RWPE1 (cell line): ENCODE results near the gene ZNF668.

Experiments used
- CTCF ChIA-PET: fragments of 350-600 bp; sonication (Branson Sonifier 250); formaldehyde crosslinking; extraction: SDS; loops from one replicate; lab custom pipeline; 2021; lab: Yijun Ruan, JAX
- POLR2A ChIA-PET: fragments of 400-600 bp; formaldehyde crosslinking; extraction: SDS; loops from one replicate; lab custom pipeline; 2020; ENCODE audit warnings: antibody characterized with exemption; ENCODE audit not compliant: low non-redundant PET; lab: Yijun Ruan, JAX
- DNase-seq: peaks from one replicate; pipeline ENCODE4 v3.0.0; 2012; ENCODE audit warnings: low spot score
- H3K27ac ChIP-seq: fragments of 450-650 bp; 2 replicates; pipeline ENCODE4 v1.5.1; 2017
- TF ChIP-seq, protein P1 (sequence below): fragments of 450-650 bp; conservative IDR thresholded peaks from 2 replicates; pipeline ENCODE4 v1.5.1; 2017; ENCODE audit warnings: low read depth, mild to moderate bottlenecking

ZNF668 gene

DNA sequence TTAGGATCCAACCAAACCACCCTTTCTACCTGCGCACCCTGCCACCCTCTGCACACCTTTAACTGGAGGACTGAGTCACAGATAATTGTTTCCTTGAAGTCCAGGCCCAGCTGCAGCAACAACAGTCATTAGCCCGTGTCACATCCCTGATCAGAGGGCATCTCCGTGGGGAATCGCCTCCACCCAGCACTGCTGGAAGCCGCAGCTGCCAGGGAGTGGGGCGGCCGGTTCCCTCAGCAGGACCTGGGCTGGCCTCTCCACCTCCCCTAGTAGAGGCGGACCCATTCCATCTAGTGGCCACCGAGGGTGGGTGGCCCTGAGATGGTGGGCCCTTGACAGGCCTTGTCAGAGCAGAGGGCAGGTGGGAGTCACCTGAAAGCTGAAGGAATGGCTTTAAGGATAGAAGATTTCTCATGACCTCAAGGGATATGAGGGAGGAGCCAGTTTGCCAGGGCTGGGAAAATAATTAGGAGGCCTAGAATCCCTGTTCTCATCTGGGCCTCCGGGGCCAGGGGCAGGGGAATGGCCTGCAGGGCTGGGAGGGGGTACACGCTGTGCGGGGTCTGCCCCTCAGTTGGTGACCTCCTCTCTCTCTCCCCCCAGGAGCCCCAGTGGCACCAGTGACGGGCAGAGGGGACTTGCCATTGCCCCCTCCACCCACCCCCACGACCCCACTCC, 8.5 kb upstream of the ZNF668 start:
- no peak for DNase-seq
- POLR2A ChIA-PET = no interaction called here
- CTCF ChIA-PET = no interaction called here
- H3K27ac ChIP-seq = peak overlapping the region; percentile 67
- TF ChIP-seq, protein P1, sequence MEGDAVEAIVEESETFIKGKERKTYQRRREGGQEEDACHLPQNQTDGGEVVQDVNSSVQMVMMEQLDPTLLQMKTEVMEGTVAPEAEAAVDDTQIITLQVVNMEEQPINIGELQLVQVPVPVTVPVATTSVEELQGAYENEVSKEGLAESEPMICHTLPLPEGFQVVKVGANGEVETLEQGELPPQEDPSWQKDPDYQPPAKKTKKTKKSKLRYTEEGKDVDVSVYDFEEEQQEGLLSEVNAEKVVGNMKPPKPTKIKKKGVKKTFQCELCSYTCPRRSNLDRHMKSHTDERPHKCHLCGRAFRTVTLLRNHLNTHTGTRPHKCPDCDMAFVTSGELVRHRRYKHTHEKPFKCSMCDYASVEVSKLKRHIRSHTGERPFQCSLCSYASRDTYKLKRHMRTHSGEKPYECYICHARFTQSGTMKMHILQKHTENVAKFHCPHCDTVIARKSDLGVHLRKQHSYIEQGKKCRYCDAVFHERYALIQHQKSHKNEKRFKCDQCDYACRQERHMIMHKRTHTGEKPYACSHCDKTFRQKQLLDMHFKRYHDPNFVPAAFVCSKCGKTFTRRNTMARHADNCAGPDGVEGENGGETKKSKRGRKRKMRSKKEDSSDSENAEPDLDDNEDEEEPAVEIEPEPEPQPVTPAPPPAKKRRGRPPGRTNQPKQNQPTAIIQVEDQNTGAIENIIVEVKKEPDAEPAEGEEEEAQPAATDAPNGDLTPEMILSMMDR = no peak

DNA sequence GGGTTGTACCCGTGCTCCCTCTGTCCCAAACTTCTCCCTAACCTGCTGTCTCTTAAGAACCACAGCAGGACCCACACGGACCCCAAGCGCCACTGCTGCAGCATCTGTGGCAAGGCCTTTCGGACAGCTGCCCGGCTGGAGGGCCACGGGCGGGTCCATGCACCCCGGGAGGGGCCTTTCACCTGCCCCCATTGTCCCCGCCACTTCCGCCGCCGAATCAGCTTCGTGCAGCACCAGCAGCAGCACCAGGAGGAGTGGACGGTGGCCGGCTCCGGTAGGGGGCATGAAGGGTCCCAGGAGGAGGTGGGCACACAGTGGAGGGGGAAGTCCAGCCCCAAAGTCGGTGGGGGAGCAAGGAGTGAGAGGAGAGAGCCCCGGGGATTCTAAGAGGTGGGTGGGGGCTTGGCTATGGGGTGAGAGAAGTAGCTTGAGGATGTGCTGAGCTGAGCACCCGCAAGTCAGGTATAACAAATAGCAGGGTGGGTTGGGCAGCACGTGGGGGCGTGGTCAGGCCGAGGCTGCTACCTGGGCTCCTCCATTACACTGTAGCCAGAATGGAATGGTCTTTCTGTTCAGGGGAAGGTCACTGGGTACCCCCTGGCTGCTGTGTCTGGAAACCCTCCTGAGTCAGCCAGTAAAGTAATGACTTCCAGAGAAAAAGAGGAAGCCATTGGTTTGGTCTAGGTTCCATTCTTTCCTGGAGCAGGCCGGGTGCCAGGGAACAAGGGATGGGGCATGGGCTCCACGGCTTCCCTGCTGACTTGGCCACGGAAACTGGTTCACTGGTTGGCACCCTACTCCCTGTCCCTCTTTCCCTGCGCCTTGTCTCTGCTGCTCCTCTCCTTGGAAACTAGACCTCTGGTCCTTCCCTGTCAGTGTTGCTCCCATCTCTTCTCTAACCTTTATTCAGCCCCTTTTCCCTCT, 7.7 kb upstream of the ZNF668 start:
- CTCF ChIA-PET = interaction anchor here (0.6 kb wide), 1 partner anchor 96 kb away, joined by 5 read pairs; no protein-coding TSS in a partner anchor
- TF ChIP-seq, protein P1 = no peak

DNA sequence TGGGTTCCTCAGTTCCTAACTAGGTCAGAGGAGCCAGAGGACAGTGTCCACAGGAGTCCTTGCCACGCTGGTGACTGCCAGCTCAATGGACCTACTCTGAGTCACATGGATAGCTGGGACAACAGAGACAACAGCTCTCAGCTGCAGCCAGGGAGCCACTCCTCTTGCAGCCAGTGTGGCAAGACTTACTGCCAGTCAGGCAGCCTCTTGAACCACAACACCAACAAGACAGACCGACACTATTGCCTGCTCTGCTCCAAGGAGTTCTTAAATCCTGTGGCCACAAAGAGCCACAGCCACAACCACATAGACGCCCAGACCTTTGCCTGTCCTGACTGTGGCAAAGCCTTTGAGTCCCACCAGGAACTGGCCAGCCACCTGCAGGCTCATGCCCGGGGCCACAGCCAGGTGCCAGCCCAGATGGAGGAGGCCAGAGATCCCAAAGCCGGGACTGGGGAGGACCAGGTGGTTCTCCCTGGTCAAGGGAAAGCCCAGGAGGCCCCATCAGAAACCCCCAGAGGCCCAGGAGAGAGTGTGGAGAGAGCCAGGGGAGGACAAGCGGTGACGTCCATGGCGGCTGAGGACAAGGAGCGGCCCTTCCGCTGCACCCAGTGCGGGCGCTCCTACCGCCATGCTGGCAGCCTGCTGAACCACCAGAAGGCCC, 6.8 kb upstream of the ZNF668 start:
- peak overlapping the region; percentile 67 for H3K27ac ChIP-seq
- CTCF ChIA-PET = interaction anchor here (0.5 to 0.6 kb wide), 3 partner anchors 52 to 119 kb away, joined by 3 to 6 read pairs (median 5); no protein-coding TSS in a partner anchor
- POLR2A ChIA-PET = no interaction called here
- TF ChIP-seq, protein P1 = no peak
- no peak for DNase-seq

More for the DNA sequence above, 7.7 kb upstream of the ZNF668 start:
- no peak for DNase-seq
- peak overlapping the region; percentile 67 for H3K27ac ChIP-seq
- POLR2A ChIA-PET = interaction anchor here (0.6 kb wide), 1 partner anchor 12 kb away, joined by 5 read pairs; no protein-coding TSS in a partner anchor

DNA sequence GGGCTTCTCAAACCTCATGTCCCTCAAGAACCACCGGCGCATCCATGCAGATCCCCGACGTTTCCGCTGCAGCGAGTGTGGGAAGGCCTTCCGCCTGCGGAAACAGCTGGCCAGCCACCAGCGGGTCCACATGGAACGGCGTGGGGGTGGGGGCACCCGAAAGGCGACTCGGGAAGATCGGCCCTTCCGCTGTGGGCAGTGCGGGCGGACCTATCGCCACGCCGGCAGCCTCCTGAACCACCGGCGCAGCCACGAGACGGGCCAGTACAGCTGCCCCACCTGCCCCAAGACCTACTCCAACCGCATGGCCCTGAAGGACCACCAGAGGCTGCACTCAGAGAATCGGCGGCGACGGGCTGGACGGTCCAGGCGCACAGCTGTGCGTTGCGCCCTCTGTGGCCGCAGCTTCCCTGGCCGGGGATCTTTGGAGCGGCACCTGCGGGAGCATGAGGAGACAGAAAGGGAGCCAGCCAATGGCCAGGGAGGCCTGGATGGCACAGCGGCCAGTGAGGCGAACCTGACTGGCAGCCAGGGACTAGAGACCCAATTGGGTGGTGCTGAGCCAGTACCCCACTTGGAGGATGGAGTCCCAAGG, 6.1 kb upstream of the ZNF668 start:
- TF ChIP-seq, protein P1 = no peak
- no peak for DNase-seq
- POLR2A ChIA-PET = no interaction called here
- peak overlapping the region; percentile 67 for H3K27ac ChIP-seq
- CTCF ChIA-PET = no interaction called here

DNA sequence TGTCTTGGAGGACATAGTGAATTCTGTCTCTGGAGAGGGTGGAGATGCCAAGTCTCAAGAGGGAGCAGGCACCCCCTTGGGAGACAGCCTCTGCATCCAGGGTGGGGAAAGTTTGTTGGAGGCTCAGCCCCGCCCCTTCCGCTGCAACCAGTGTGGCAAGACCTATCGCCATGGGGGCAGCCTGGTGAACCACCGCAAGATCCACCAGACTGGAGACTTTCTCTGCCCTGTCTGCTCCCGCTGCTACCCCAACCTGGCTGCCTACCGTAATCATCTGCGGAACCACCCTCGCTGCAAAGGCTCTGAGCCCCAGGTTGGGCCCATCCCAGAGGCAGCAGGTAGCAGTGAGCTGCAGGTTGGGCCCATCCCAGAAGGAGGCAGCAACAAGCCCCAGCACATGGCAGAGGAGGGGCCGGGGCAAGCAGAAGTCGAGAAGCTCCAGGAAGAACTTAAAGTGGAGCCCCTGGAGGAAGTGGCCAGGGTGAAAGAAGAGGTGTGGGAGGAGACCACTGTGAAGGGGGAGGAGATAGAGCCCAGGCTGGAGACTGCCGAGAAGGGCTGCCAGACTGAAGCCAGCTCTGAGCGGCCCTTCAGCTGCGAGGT, 5.4 kb upstream of the ZNF668 start:
- TF ChIP-seq, protein P1 = no peak
- no peak for DNase-seq
- 0 out of 2 replicates have a peak overlapping the region, but pooled peaks have one; percentile 1 for H3K27ac ChIP-seq
- ChIA-PET CTCF (no interaction called here), POLR2A (no interaction called here)
